ENCODE results near the gene GSTO1. TPM values are rescaled to one million over a fixed set of nuclear protein-coding genes. Genes with fewer than 3 reads are reported as not detected.

Gene GSTO1
- total and polyA plus RNA-seq, 2 of the 13 experiments (the other 11 are each of a cell fraction or from before 2014, with no cell fraction given), result 228 to 300 TPM

GRCh38 chr10:104216631-104217030 is 38.1 kb upstream of the GSTO1 start (continued):
- TF ChIP-seq, protein P1, sequence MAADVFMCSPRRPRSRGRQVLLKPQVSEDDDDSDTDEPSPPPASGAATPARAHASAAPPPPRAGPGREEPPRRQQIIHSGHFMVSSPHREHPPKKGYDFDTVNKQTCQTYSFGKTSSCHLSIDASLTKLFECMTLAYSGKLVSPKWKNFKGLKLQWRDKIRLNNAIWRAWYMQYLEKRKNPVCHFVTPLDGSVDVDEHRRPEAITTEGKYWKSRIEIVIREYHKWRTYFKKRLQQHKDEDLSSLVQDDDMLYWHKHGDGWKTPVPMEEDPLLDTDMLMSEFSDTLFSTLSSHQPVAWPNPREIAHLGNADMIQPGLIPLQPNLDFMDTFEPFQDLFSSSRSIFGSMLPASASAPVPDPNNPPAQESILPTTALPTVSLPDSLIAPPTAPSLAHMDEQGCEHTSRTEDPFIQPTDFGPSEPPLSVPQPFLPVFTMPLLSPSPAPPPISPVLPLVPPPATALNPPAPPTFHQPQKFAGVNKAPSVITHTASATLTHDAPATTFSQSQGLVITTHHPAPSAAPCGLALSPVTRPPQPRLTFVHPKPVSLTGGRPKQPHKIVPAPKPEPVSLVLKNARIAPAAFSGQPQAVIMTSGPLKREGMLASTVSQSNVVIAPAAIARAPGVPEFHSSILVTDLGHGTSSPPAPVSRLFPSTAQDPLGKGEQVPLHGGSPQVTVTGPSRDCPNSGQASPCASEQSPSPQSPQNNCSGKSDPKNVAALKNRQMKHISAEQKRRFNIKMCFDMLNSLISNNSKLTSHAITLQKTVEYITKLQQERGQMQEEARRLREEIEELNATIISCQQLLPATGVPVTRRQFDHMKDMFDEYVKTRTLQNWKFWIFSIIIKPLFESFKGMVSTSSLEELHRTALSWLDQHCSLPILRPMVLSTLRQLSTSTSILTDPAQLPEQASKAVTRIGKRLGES (CRISPR knock-in tag; IDR thresholded peaks at IDR 0.05; ENCODE audit: borderline replicate concordance), result no peak
- TF ChIP-seq RAD51 (IDR thresholded peaks at IDR 0.05; ENCODE audit: borderline replicate concordance) (no peak), JUN (CRISPR knock-in tag; IDR thresholded peaks at IDR 0.05) (no peak), MYNN (CRISPR knock-in tag; IDR thresholded peaks at IDR 0.05; ENCODE audit: low read depth) (no peak), ZNF124 (CRISPR knock-in tag; IDR thresholded peaks at IDR 0.05) (no peak), ZNF430 (CRISPR knock-in tag; IDR thresholded peaks at IDR 0.05) (no peak)

GRCh38 chr10:104218751-104219150 is 35.9 kb upstream of the GSTO1 start:
- no peak overlapping the region for H3K4me2 ChIP-seq (ENCODE audit: low read depth, low read length)
- no peaks in the 10 kb centered on the region for H3K9me3 ChIP-seq (ENCODE audit: low read length)
- no peak overlapping the region for H2AFZ ChIP-seq (ENCODE audit: low read length)
- H3K4me3 ChIP-seq (replicated peaks in 1 of 3; ENCODE audit: insufficient read depth in 1 of 3, low read depth in 2 of 3, low read length in 3 of 3), result no peak overlapping the region
- no peaks in the 10 kb centered on the region for H4K20me1 ChIP-seq (ENCODE audit: insufficient read depth, low read length)
- CTCF ChIA-PET (ENCODE audit: low intra/inter-chr PET ratio, low total read pairs), result no interaction called here
- DNase-seq (ENCODE audit: low spot score) (no peak), ATAC-seq (no peak), FAIRE-seq (no peak)
- 69% methylated on average over 7 of the region's 7 CpGs for WGBS (ENCODE audit: low lambda C conversion rate)
- H3K4me1 ChIP-seq (ENCODE audit: insufficient read depth, low read length), result peaks cover 18% of the 10 kb centered on the region
- no peaks in the 10 kb centered on the region for H3K79me2 ChIP-seq (ENCODE audit: insufficient read depth, low read length)
- in situ Hi-C loops (cut with HindIII; ENCODE audit: extremely low pct_ligation_motif_present, low pct_unique_long_range_greater_than_20kb) (no loop called here), intact Hi-C loops (cut with micrococcal nuclease; ENCODE audit: unreplicated experiment) (no loop called here)
- POLR2A ChIA-PET, result no interaction called here
- no peaks in the 10 kb centered on the region for H3K36me3 ChIP-seq (replicated peaks in 1 of 2; ENCODE audit: control insufficient read depth in 1 of 2, insufficient read depth in 2 of 2, low read length in 2 of 2)
- BruUV-seq (replicated peaks), result no TSS peak
- no peaks in the 10 kb centered on the region for H3K27me3 ChIP-seq (ENCODE audit: control insufficient read depth in 1 of 2, insufficient read depth in 2 of 2, low read length in 2 of 2)
- TF ChIP-seq ZMAT3 (CRISPR knock-in tag; conservative IDR thresholded peaks at IDR 0.05) (no peak), TFDP1 (CRISPR knock-in tag; IDR thresholded peaks at IDR 0.05; ENCODE audit: borderline replicate concordance) (no peak), ELF4 (CRISPR knock-in tag; IDR thresholded peaks at IDR 0.05; ENCODE audit: borderline replicate concordance) (no peak), ATF6 (CRISPR knock-in tag; conservative IDR thresholded peaks at IDR 0.05) (no peak), FOXP1 (IDR thresholded peaks at IDR 0.05) (no peak), FOXP1 (CRISPR knock-in tag; IDR thresholded peaks at IDR 0.05) (no peak), ZNF256 (CRISPR knock-in tag; conservative IDR thresholded peaks at IDR 0.05) (no peak), ZNF337 (CRISPR knock-in tag; IDR thresholded peaks at IDR 0.05; ENCODE audit: borderline replicate concordance, low read depth) (no peak), ZNF687 (CRISPR knock-in tag; IDR thresholded peaks at IDR 0.05) (no peak)
- no peak overlapping the region for H3K27ac ChIP-seq (ENCODE audit: extremely low read length, insufficient read depth, low read length)
- H3K9ac ChIP-seq (ENCODE audit: insufficient read depth, low read depth, low read length), result no peak overlapping the region

Measured in HepG2 (cell line).